Endothelial cell of umbilical vein (primary cell): ENCODE data around the gene FBXL17. TPM values are rescaled to one million over a fixed set of nuclear protein-coding genes. Genes with fewer than 3 reads are reported as not detected.

Experiments
- BruUV-seq: library from RNA; stranded (reverse); fragments of 400-500 nt; replicated peaks from 2 replicates; lab custom pipeline; 2021; lab: Mats Ljungman, UMichigan
- CTCF ChIA-PET: fragments of 300-600, 350-600 bp; sonication (Branson Sonifier 250); formaldehyde crosslinking; loops from one replicate; lab custom pipeline; 2021; ENCODE audit warnings: antibody characterized with exemption, inconsistent platforms; lab: Charles Lee
- POLR2A ChIA-PET: fragments of 300-600, 350-600 bp; sonication (Branson Sonifier 250); formaldehyde crosslinking; loops from one replicate; lab custom pipeline; 2021; ENCODE audit warnings: antibody characterized with exemption, inconsistent platforms; lab: Charles Lee
- DNase-seq: peaks from one replicate; pipeline ENCODE4 v3.0.0-alpha.2; 2011; ENCODE audit warnings: low read depth, low spot score
- FAIRE-seq: peaks from 2 replicates; lab custom pipeline; 2011; peaks lifted over from hg19 to GRCh38; lab: Jason Lieb, UNC
- H2AFZ ChIP-seq: 2 replicates; pipeline ENCODE4 v1.6.0; 2012; ENCODE audit warnings: low read depth, low read length, control low read depth, inconsistent platforms
- H3K27ac ChIP-seq: 2 replicates; pipeline ENCODE4 v1.5.1; 2011; ENCODE audit warnings: low read depth, mild to moderate bottlenecking, control low read depth, low read length, moderate library complexity; ENCODE audit not compliant: insufficient read depth
- H3K27me3 ChIP-seq, 2 experiments: 2 replicates each; pipeline versions ENCODE4 v1.6.0 to v1.6.1; 2011; ENCODE audit warnings: low read length in 2 of 2, mixed read lengths in 1 of 2; ENCODE audit not compliant: control insufficient read depth in 2 of 2, insufficient read depth in 2 of 2
- H3K36me3 ChIP-seq, 2 experiments: 2 replicates in 1 of 2; 3 replicates in 1 of 2; pipeline ENCODE4 v1.5.1; 2011; ENCODE audit warnings: low read length in 2 of 2, mild to moderate bottlenecking in 1 of 2, moderate library complexity in 1 of 2; ENCODE audit not compliant: control insufficient read depth in 2 of 2, insufficient read depth in 2 of 2; ENCODE audit errors: extremely low read depth in 1 of 2
- H3K4me1 ChIP-seq: 3 replicates; pipeline ENCODE4 v1.5.1; 2011; ENCODE audit warnings: mild to moderate bottlenecking, low read length; ENCODE audit not compliant: control insufficient read depth, insufficient read depth; ENCODE audit errors: extremely low read depth
- H3K4me2 ChIP-seq: 2 replicates; pipeline ENCODE4 v1.6.1; 2011; ENCODE audit warnings: low read length, control low read depth, mixed read lengths; ENCODE audit not compliant: insufficient read depth
- H3K4me3 ChIP-seq, 3 experiments: fragments of 200-600 bp in 1 of 3; sonication (generic), shearing (Covaris generic) in 1 of 3; replicated peaks in 1 of 3; 2 replicates each; pipeline ENCODE4 v1.5.1; 2011 to 2016; ENCODE audit warnings: control low read depth in 3 of 3, low read length in 3 of 3, mild to moderate bottlenecking in 2 of 3, inconsistent platforms in 1 of 3, low read depth in 1 of 3, moderate library complexity in 1 of 3; ENCODE audit not compliant: insufficient read depth in 1 of 3
- H3K79me2 ChIP-seq: 2 replicates; pipeline ENCODE4 v1.6.0; 2012; ENCODE audit warnings: low read length, inconsistent platforms; ENCODE audit not compliant: control insufficient read depth, insufficient read depth
- H3K9ac ChIP-seq: replicated peaks from 2 replicates; pipeline ENCODE3; 2011; ENCODE audit warnings: low read length, control low read depth; ENCODE audit not compliant: insufficient read depth; ENCODE audit errors: extremely low read depth
- H3K9me1 ChIP-seq: replicated peaks from 3 replicates; pipeline ENCODE4 v1.6.0; 2011; ENCODE audit warnings: mild to moderate bottlenecking, low read length; ENCODE audit not compliant: control insufficient read depth, insufficient read depth; ENCODE audit errors: extremely low read depth
- H3K9me3 ChIP-seq: replicated peaks from 2 replicates; pipeline ENCODE4 v1.5.1; 2012; ENCODE audit warnings: low read length, inconsistent platforms; ENCODE audit not compliant: control insufficient read depth, insufficient read depth
- H4K20me1 ChIP-seq: replicated peaks from 2 replicates; pipeline ENCODE3; 2011; ENCODE audit warnings: mild to moderate bottlenecking, low read length; ENCODE audit not compliant: control insufficient read depth, insufficient read depth; ENCODE audit errors: extremely low read depth
- CTCF ChIP-seq, 2 donors: IDR thresholded peaks; 1 replicate in 1 of 2; 2 replicates in 1 of 2; pipeline ENCODE4 v1.5.1; 2011; ENCODE audit warnings: low read length in 2 of 2, mild to moderate bottlenecking in 2 of 2, moderate library complexity in 2 of 2, control low read depth in 1 of 2, inconsistent platforms in 1 of 2, low read depth in 1 of 2; ENCODE audit not compliant: insufficient read depth in 1 of 2; ENCODE audit errors: extremely low read depth in 1 of 2
- EZH2 ChIP-seq: IDR thresholded peaks from 2 replicates; pipeline ENCODE4 v1.6.1; 2012; ENCODE audit warnings: borderline replicate concordance, low read depth, mild to moderate bottlenecking, moderate library complexity, low read length, inconsistent platforms; ENCODE audit not compliant: severe bottlenecking
- FOS ChIP-seq: IDR thresholded peaks from 2 replicates; pipeline ENCODE4 v1.6.1; 2011; ENCODE audit warnings: mild to moderate bottlenecking, low read length, moderate library complexity, borderline replicate concordance; ENCODE audit not compliant: insufficient read depth
- GATA2 ChIP-seq: IDR thresholded peaks from 2 replicates; pipeline ENCODE4 v1.7.0; 2011; ENCODE audit warnings: low read depth, mild to moderate bottlenecking, moderate library complexity, mixed read lengths, low read length; ENCODE audit not compliant: insufficient read length, insufficient read depth
- JUN ChIP-seq: IDR thresholded peaks from 2 replicates; pipeline ENCODE4 v1.6.1; 2011; ENCODE audit warnings: borderline replicate concordance, low read depth; ENCODE audit not compliant: insufficient read length, insufficient read depth
- MYC ChIP-seq: IDR thresholded peaks from one replicate; pipeline ENCODE4 v1.6.1; 2011; ENCODE audit warnings: mild to moderate bottlenecking, low read depth, low read length
- POLR2A ChIP-seq: IDR thresholded peaks from 2 replicates; pipeline ENCODE4 v1.6.1; 2012; ENCODE audit warnings: low read depth, mild to moderate bottlenecking, control low read depth, low read length
- POLR2AphosphoS5 ChIP-seq: IDR thresholded peaks from 2 replicates; pipeline ENCODE4 v1.6.1; 2012; ENCODE audit warnings: low read depth, mild to moderate bottlenecking, control low read depth, low read length, moderate library complexity; ENCODE audit not compliant: insufficient read depth
- dilution Hi-C: fragments of 300-500 bp; cut with MboI; formaldehyde crosslinking; loops from one replicate; pipeline ENCODE4 v1.15.0; 2019; ENCODE audit warnings: low sequenced_read_pairs; ENCODE audit not compliant: extremely low pct_ligation_motif_present
- intact Hi-C: fragments of 100-400 bp; cut with micrococcal nuclease; formaldehyde crosslinking; loops from one replicate; pipeline ENCODE4 v1.10.0; 2022
- polyA plus RNA-seq, 4 experiments: library from polyadenylated mRNA; depleted of rRNA in 3 of 4; stranded (reverse) in 3 of 4; unstranded in 1 of 4; fragments of >200 nt; gene quantifications; 2 replicates each; pipeline versions ENCODE4 v1.2.1 to v1.2.3, GENCODE V29; 2011 to 2012; ENCODE audit warnings: missing spikeins in 1 of 4
- total RNA-seq: library from RNA; stranded (reverse); gene quantifications from 2 replicates; pipeline ENCODE4 v1.2.3, GENCODE V29; 2021
- TF ChIP-seq, protein P1 (sequence below): IDR thresholded peaks from 2 replicates; pipeline ENCODE4 v1.6.1; 2011; ENCODE audit not compliant: insufficient read depth, insufficient read length

Gene FBXL17
- total and polyA plus RNA-seq, 2 donors (not counting 3 experiments of a cell fraction or from before 2014, with no cell fraction given): 2.7 to 8.8 TPM

GRCh38 chr5:107884871-107885270, 497.0 kb downstream of the FBXL17 start:
- H3K9ac ChIP-seq: no peak overlapping the region
- no peaks in the 10 kb centered on the region for H3K9me3 ChIP-seq
- DNase-seq (no peak), FAIRE-seq (no peak)
- dilution Hi-C loops (no loop called here), intact Hi-C loops (no loop called here)
- peaks cover 12% of the 10 kb centered on the region for H3K4me1 ChIP-seq
- no peaks in the 10 kb centered on the region for H3K27me3 ChIP-seq
- POLR2A ChIA-PET: no interaction called here
- H3K27ac ChIP-seq: no peak overlapping the region
- no peaks in the 10 kb centered on the region for H4K20me1 ChIP-seq
- no peaks in the 10 kb centered on the region for H3K79me2 ChIP-seq
- no peaks in the 10 kb centered on the region for H3K36me3 ChIP-seq
- CTCF ChIA-PET: no interaction called here
- TF ChIP-seq FOS (no peak), JUN (no peak), CTCF (IDR thresholded peaks at IDR 0.05; ENCODE audit: extremely low read depth in 1 of 2, insufficient read depth in 1 of 2, low read depth in 1 of 2, low read length in 2 of 2) (no peak)
- TF ChIP-seq, protein P1, sequence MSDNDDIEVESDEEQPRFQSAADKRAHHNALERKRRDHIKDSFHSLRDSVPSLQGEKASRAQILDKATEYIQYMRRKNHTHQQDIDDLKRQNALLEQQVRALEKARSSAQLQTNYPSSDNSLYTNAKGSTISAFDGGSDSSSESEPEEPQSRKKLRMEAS: no peak
- H3K9me1 ChIP-seq: no peaks in the 10 kb centered on the region
- no peak overlapping the region for H3K4me3 ChIP-seq
- no peak overlapping the region for H3K4me2 ChIP-seq
- H2AFZ ChIP-seq: no peak overlapping the region
- no TSS peak for BruUV-seq

DNA sequence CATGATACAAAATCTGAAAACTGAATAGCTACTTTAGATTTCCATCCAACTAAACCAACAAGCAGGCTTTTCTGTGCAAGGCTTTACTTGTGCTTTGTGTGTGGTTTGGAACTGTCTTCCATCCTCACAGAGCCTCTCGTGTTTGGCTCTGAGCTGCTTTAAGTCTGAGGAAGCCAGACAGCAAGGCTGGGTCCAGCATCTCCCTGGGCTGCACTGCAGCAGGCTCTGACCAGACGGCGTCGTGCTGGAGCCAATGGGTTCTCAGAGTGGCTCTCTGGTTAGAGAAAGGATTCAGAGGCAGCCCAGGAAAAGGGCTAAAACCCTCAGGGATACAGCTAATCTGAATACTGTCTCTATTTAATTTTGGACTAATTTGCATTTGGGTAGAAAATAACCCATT, 503.2 kb downstream of the FBXL17 start:
- H3K9me3 ChIP-seq: no peaks in the 10 kb centered on the region
- POLR2A ChIA-PET: no interaction called here
- H2AFZ ChIP-seq: no peak overlapping the region
- no peaks in the 10 kb centered on the region for H3K36me3 ChIP-seq
- DNase-seq (no peak), FAIRE-seq (no peak)
- no peak overlapping the region for H3K4me3 ChIP-seq
- no peak overlapping the region for H3K4me2 ChIP-seq
- dilution Hi-C loops: no loop called here
- intact Hi-C loops: no loop called here
- no peaks in the 10 kb centered on the region for H3K9me1 ChIP-seq
- no peaks in the 10 kb centered on the region for H4K20me1 ChIP-seq
- H3K79me2 ChIP-seq: no peaks in the 10 kb centered on the region
- no peak overlapping the region for H3K9ac ChIP-seq
- H3K27me3 ChIP-seq: no peaks in the 10 kb centered on the region
- no peak overlapping the region for H3K27ac ChIP-seq
- no TSS peak for BruUV-seq
- TF ChIP-seq JUN: no peak
- TF ChIP-seq MYC: no peak
- TF ChIP-seq POLR2A: no peak
- no peak for TF ChIP-seq GATA2
- no peak for TF ChIP-seq FOS
- TF ChIP-seq EZH2: no peak
- TF ChIP-seq CTCF (IDR thresholded peaks at IDR 0.05; ENCODE audit: extremely low read depth in 1 of 2, insufficient read depth in 1 of 2, low read depth in 1 of 2, low read length in 2 of 2): no peak
- TF ChIP-seq, protein P1: no peak
- no peak for TF ChIP-seq POLR2AphosphoS5
- CTCF ChIA-PET: no interaction called here
- H3K4me1 ChIP-seq: no peaks in the 10 kb centered on the region
